Panc1 (cell line): ENCODE measurements around the gene UBE2O. TPM values are rescaled to one million over a fixed set of nuclear protein-coding genes. Genes with fewer than 3 reads are reported as not detected.

ENCODE experiments used
- ATAC-seq: fragments of 200-7000 bp; cut with Tn5 transposase; 2 replicates; pipeline ENCODE4 v1.9.1; 2020; ENCODE audit warnings: mild to moderate bottlenecking, moderate library complexity
- BruUV-seq: library from RNA; stranded (reverse); fragments of 400-500 nt; replicated peaks from 2 replicates; lab custom pipeline; 2021; lab: Mats Ljungman, UMichigan
- CTCF ChIA-PET: fragments of 300-600 bp; sonication (Branson Sonifier 250); formaldehyde crosslinking; loops from one replicate; lab custom pipeline; 2022; ENCODE audit warnings: antibody characterized with exemption; lab: Charles Lee
- POLR2A ChIA-PET: fragments of 300-600 bp; sonication (Branson Sonifier 250); formaldehyde crosslinking; loops from one replicate; lab custom pipeline; 2022; ENCODE audit warnings: antibody characterized with exemption; lab: Charles Lee
- DNase-seq: peaks from one replicate; pipeline ENCODE4 v3.0.0-alpha.2; 2010; ENCODE audit warnings: low read depth, low spot score
- H3K27ac ChIP-seq: 2 replicates; pipeline ENCODE4 v1.5.1; 2011; ENCODE audit warnings: mild to moderate bottlenecking, low read length, inconsistent platforms
- H3K27me3 ChIP-seq: fragments of 200-500 bp; sonication (Bioruptor generic); 2 replicates; pipeline ENCODE4 v1.6.0; 2014; ENCODE audit warnings: low read length, inconsistent platforms; ENCODE audit not compliant: control insufficient read depth, insufficient read depth
- H3K36me3 ChIP-seq: fragments of 200-500 bp; sonication (Bioruptor generic); 2 replicates; pipeline ENCODE4 v1.5.1; 2014; ENCODE audit warnings: inconsistent platforms, mild to moderate bottlenecking, low read length, moderate library complexity; ENCODE audit not compliant: control insufficient read depth, insufficient read depth
- H3K4me1 ChIP-seq: 2 replicates; pipeline ENCODE4 v1.5.1; 2011; ENCODE audit warnings: inconsistent platforms, mild to moderate bottlenecking, low read length, moderate library complexity; ENCODE audit not compliant: control insufficient read depth, insufficient read depth
- H3K4me3 ChIP-seq, 2 experiments: 2 replicates each; pipeline ENCODE4 v1.5.1; 2011 to 2012; ENCODE audit warnings: low read depth in 2 of 2, low read length in 2 of 2, mild to moderate bottlenecking in 2 of 2, inconsistent platforms in 1 of 2, moderate library complexity in 1 of 2
- H3K9me3 ChIP-seq: fragments of 200-500 bp; sonication (Bioruptor generic); 2 replicates; pipeline ENCODE4 v1.5.1; 2014; ENCODE audit warnings: low read depth, mild to moderate bottlenecking, inconsistent platforms, low read length, moderate library complexity; ENCODE audit not compliant: control insufficient read depth, insufficient read depth
- POLR2AphosphoS5 ChIP-seq: IDR thresholded peaks from 2 replicates; pipeline ENCODE4 v1.6.1; 2012; ENCODE audit warnings: mild to moderate bottlenecking, low read depth, low read length, moderate library complexity
- SIN3A ChIP-seq: IDR thresholded peaks from 2 replicates; pipeline ENCODE4 v1.6.1; 2012; ENCODE audit warnings: low read depth, mild to moderate bottlenecking, low read length, moderate library complexity, borderline replicate concordance; ENCODE audit not compliant: insufficient read depth
- TCF7L2 ChIP-seq: IDR thresholded peaks from 2 replicates; pipeline ENCODE4 v1.6.1; 2011; ENCODE audit warnings: mild to moderate bottlenecking, low read depth, low read length, inconsistent platforms
- in situ Hi-C: cut with HindIII; loops from 2 replicates; pipeline ENCODE4 v1.10.0; 2016; ENCODE audit warnings: low sequenced_read_pairs, low pct_unique_long_range_greater_than_20kb
- intact Hi-C: fragments of 100-400 bp; cut with micrococcal nuclease; formaldehyde crosslinking; loops from one replicate; pipeline ENCODE4 v1.10.0; 2022; ENCODE audit not compliant: unreplicated experiment
- total RNA-seq: library from RNA; stranded (reverse); gene quantifications from one replicate; pipeline ENCODE4 v1.2.1, GENCODE V29; 2021; ENCODE audit not compliant: unreplicated experiment
- TF ChIP-seq, protein P1 (sequence below), 2 experiments: IDR thresholded peaks; 2 replicates each; pipeline ENCODE4 v1.6.1; 2011 to 2012; ENCODE audit warnings: low read depth in 2 of 2, control low read depth in 1 of 2, low read length in 1 of 2, mild to moderate bottlenecking in 1 of 2, moderate library complexity in 1 of 2; ENCODE audit not compliant: insufficient read depth in 1 of 2
- TF ChIP-seq, protein P2 (sequence below): fragments of 450-650 bp; IDR thresholded peaks from 2 replicates; pipeline ENCODE4 v1.5.1; 2017; ENCODE audit warnings: mild to moderate bottlenecking

UBE2O gene
- total RNA-seq, 1 experiment from 2014 or later: 47.5 TPM

DNA sequence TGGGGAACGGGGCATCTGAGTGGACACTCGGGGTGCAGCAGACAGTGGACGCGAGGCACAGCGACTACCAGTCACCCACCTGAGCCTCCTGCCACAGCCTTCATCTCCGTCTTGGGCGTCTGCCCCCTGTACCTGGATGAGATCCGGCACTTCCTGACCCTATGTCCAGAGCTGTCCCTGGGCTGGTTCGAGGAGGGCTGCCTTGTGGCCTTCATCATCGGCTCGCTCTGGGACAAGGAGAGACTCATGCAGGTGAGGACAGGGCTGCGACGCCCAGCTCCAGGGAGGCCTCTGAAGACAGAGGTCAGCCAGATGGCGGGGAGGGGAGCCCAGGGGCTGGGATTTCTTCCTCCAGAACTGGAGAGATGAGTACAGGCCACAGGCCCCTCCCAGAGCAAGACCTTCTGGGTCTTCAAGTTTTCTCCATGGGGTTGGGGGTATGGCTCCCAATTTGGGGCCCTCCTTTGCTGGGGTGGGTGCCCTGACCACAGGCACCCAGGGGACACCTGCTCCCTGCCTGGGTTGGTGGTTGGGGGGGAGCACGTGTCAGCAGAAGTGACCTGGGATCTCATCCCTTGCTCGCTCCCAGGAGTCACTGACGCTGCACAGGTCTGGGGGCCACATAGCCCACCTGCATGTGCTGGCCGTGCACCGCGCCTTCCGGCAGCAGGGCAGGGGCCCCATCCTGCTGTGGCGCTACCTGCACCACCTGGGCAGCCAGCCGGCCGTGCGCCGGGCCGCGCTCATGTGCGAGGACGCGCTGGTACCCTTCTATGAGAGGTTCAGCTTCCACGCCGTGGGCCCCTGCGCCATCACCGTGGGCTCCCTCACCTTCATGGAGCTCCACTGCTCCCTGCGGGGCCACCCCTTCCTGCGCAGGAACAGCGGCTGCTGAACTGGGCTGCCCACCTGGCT, 16.4 kb upstream of the UBE2O start:
- CTCF ChIA-PET: no interaction called here
- no peaks in the 10 kb centered on the region for H3K27me3 ChIP-seq
- peaks cover 5% of the 10 kb centered on the region; the same call in 1 of the 2 replicates for H3K4me1 ChIP-seq
- BruUV-seq: no TSS peak
- TF ChIP-seq, protein P1, sequence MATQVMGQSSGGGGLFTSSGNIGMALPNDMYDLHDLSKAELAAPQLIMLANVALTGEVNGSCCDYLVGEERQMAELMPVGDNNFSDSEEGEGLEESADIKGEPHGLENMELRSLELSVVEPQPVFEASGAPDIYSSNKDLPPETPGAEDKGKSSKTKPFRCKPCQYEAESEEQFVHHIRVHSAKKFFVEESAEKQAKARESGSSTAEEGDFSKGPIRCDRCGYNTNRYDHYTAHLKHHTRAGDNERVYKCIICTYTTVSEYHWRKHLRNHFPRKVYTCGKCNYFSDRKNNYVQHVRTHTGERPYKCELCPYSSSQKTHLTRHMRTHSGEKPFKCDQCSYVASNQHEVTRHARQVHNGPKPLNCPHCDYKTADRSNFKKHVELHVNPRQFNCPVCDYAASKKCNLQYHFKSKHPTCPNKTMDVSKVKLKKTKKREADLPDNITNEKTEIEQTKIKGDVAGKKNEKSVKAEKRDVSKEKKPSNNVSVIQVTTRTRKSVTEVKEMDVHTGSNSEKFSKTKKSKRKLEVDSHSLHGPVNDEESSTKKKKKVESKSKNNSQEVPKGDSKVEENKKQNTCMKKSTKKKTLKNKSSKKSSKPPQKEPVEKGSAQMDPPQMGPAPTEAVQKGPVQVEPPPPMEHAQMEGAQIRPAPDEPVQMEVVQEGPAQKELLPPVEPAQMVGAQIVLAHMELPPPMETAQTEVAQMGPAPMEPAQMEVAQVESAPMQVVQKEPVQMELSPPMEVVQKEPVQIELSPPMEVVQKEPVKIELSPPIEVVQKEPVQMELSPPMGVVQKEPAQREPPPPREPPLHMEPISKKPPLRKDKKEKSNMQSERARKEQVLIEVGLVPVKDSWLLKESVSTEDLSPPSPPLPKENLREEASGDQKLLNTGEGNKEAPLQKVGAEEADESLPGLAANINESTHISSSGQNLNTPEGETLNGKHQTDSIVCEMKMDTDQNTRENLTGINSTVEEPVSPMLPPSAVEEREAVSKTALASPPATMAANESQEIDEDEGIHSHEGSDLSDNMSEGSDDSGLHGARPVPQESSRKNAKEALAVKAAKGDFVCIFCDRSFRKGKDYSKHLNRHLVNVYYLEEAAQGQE (IDR thresholded peaks at IDR 0.05; ENCODE audit: insufficient read depth in 1 of 2, low read depth in 2 of 2, low read length in 1 of 2): no peak
- peak; percentile 17; the same call in 1 of the 2 replicates for TF ChIP-seq POLR2AphosphoS5
- TF ChIP-seq SIN3A: no peak
- ATAC-seq (no peak), DNase-seq (no peak)
- POLR2A ChIA-PET: no interaction called here
- no peak overlapping the region for H3K27ac ChIP-seq
- H3K9me3 ChIP-seq: no peaks in the 10 kb centered on the region
- no peaks in the 10 kb centered on the region for H3K36me3 ChIP-seq
- intact Hi-C loops: no loop called here
- no peak overlapping the region for H3K4me3 ChIP-seq
- in situ Hi-C loops: no loop called here

DNA sequence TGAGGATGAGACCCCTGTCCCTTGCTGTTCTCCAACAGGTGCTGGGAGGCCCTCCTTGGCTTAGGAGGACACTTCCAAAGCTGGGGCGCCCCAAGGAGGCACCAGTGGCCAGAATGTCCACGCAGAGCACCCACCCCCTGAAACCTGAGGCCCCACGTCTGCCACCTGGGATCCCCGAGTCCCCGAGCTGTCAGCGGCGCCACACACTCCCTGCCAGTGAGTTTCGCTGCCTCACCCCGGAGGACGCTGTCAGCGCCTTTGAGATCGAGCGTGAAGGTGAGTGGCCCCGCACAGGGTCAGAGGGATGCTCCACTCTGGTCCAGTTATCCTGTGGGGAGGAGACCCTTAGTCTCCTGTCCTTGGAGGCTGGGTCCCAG, 15.7 kb upstream of the UBE2O start:
- ATAC-seq: no peak
- peaks cover 5% of the 10 kb centered on the region; the same call in 1 of the 2 replicates for H3K4me1 ChIP-seq
- no peaks in the 10 kb centered on the region for H3K9me3 ChIP-seq
- TF ChIP-seq, protein P1 (IDR thresholded peaks at IDR 0.05; ENCODE audit: insufficient read depth in 1 of 2, low read depth in 2 of 2, low read length in 1 of 2): no peak
- TF ChIP-seq, protein P2, sequence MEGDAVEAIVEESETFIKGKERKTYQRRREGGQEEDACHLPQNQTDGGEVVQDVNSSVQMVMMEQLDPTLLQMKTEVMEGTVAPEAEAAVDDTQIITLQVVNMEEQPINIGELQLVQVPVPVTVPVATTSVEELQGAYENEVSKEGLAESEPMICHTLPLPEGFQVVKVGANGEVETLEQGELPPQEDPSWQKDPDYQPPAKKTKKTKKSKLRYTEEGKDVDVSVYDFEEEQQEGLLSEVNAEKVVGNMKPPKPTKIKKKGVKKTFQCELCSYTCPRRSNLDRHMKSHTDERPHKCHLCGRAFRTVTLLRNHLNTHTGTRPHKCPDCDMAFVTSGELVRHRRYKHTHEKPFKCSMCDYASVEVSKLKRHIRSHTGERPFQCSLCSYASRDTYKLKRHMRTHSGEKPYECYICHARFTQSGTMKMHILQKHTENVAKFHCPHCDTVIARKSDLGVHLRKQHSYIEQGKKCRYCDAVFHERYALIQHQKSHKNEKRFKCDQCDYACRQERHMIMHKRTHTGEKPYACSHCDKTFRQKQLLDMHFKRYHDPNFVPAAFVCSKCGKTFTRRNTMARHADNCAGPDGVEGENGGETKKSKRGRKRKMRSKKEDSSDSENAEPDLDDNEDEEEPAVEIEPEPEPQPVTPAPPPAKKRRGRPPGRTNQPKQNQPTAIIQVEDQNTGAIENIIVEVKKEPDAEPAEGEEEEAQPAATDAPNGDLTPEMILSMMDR: no peak
- TF ChIP-seq SIN3A (no peak), TCF7L2 (no peak), POLR2AphosphoS5 (no peak)
- H3K27ac ChIP-seq: no peak overlapping the region
- ChIA-PET CTCF (no interaction called here), POLR2A (no interaction called here)
- in situ Hi-C loops (no loop called here), intact Hi-C loops (no loop called here)
- no peaks in the 10 kb centered on the region for H3K36me3 ChIP-seq
- no peak overlapping the region for H3K4me3 ChIP-seq
- no TSS peak for BruUV-seq
- no peak for DNase-seq
- no peaks in the 10 kb centered on the region for H3K27me3 ChIP-seq
